DMS 273 treated with DMSO at 0.1 percent for 48 hours (cell line): Measurements from ENCODE around the gene PUSL1.
"Not testable (repeated sequence)": the region's sequence is repeated elsewhere in the genome, so short reads cannot be mapped to it uniquely, and the experiment has no call there.

Experiments
- DNase-seq: peaks from one replicate; lab custom pipeline; 2025; lab: John Stamatoyannopoulos, UW

The PUSL1 gene

GRCh38 chr1:1310476-1311053, 2.2 kb downstream of the PUSL1 start:
- no peak for DNase-seq

- DNase-seq: no peak
Observed at GRCh38 chr1:1311107-1312104, 3.0 kb downstream of the PUSL1 start.

DNA sequence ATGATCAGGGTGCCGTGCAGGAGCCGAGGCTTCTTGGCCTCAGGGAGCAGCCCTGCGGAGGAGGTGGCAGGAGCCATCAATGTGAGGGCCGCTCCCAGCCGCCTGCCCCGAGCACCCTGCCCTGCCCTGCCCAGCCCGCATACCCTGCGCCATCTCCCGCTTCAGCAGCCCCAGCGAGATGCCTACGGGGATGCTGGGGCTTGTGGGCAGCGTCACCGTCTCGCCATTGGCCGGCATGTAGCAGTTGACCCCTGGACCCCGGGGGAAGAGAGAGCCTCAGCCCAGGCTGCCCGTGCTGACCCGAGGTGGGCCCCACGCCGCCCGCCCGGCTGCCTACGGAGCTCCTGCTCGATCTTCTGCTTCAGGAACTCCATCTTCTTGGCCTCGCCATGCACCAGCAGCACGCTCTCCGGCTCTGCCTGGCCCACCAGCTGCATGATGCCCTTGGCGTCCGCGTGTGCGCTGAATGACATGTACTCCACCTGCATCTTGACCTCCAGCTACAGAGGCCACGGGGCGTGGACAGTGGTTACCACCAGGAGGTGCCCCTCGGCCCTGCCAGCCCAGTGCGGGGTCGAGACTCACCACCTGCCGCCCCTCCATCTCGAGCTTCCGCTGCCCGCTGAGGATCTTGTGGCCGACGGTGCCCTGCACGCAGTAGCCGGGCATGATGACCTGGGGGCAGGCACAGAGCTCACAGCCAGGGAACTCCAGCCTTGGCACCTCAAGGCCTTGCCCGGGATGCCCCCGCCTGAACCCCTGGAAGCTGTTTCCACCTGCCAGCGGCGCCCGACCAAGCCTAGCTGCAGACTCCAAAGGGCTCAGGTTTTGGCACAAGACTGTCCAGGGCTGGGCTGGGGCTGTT, 4.3 kb downstream of the PUSL1 start:
- no peak for DNase-seq

DNA sequence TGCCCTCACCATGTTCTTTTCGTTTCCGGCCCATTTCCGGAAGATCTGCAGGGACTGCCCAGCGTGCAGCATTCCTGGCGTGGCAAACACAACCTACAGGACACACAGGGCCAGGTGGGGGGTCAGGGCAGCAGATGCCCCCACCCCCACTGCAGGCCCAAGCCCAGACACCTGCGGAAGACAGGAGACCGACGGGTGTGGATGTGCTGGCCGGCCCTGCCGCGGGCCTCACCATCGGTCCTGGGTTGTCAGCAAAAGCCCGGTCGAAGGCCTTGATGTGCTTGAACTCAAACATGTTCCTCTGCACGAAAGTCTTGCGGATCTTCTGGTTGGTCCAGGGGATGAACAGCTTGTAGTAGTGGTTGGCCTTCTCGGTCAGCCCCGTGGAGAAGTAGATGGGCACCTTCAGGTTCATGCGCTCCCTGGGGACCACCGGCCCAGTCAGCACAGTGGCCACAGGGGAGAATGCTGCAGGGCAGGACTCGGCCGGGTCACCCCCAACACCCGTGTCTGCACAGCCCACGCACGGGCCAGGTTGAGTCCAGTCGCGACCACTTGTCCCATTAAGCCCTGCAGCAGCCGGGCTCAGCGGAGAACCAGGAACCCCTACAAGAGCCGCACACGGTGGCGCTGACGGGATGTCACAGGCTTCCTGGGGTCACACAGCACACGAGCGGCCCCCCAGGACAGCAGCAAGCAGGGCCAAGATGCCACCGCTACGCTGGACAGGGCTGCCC, 5.3 kb downstream of the PUSL1 start:
- no peak for DNase-seq

DNA sequence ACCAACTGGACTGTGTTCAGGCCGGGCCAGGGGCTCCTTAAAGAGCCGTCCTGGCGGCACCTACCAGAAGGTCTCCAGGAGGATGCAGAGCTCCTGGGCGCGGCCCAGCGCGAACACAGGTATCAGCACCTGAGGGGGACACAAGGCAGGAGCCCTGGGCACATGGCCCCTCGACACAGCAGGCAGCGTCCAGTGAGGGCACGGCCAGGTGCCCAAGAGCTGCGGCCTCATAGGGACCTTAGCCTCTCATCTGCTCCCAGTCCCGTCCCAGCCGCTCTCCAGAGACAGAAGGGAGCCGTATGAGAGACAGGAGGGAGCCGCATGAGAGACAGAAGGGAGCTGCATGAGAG, 5.8 kb downstream of the PUSL1 start:
- DNase-seq: no peak

- no peak for DNase-seq
Observed at GRCh38 chr1:1314678-1315335, 6.4 kb downstream of the PUSL1 start.

- no peak for DNase-seq
Observed at GRCh38 chr1:1315435-1315954, 7.1 kb downstream of the PUSL1 start.

- not testable (repeated sequence) for DNase-seq
Observed at GRCh38 chr1:1316199-1316598, 7.8 kb downstream of the PUSL1 start.

GRCh38 chr1:1317420-1317819, 9.0 kb downstream of the PUSL1 start:
- DNase-seq: no peak

DNA sequence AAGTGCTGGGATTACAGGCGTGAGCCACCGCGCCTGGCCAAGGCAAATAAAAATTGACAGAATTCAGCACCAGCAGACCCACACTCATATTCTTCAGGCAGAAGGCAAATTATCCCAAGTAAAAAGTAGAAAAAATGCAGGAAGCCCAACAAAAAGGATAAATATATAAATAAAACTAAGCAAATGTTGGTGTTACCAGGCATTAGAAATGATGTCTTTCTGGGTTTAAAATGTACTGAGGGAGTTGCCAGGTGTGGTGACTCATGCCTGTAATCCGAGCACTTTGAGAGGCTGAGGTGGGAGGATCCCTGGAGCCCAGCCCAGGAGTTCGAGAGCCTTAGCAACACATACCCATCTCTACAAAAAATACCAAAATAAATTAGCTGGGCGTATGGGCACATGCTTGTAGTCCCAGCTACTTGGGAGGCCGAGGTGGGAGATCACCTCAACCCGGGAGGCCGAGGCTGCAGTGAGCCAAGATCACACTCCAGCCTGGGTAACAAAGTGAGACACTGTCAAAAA, 9.8 kb downstream of the PUSL1 start:
- DNase-seq: peak; percentile 88

GRCh38 chr1:1318777-1319645, 10.6 kb downstream of the PUSL1 start:
- DNase-seq: no peak

DNA sequence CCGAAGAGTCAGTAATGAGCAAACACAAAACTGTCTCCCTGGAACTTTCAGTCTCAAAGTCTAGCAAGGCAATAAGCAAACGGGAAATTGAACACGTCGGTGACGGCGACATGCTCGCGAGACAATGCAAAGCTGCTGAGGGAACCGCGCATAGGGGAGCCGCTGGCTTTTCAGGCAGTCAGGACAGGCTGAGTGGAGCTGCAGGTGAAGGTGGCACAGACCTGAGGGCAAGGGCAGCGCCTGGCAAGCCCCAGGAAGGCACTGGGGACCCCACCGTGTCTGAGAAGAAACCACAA, 11.2 kb downstream of the PUSL1 start:
- DNase-seq: no peak

DNA sequence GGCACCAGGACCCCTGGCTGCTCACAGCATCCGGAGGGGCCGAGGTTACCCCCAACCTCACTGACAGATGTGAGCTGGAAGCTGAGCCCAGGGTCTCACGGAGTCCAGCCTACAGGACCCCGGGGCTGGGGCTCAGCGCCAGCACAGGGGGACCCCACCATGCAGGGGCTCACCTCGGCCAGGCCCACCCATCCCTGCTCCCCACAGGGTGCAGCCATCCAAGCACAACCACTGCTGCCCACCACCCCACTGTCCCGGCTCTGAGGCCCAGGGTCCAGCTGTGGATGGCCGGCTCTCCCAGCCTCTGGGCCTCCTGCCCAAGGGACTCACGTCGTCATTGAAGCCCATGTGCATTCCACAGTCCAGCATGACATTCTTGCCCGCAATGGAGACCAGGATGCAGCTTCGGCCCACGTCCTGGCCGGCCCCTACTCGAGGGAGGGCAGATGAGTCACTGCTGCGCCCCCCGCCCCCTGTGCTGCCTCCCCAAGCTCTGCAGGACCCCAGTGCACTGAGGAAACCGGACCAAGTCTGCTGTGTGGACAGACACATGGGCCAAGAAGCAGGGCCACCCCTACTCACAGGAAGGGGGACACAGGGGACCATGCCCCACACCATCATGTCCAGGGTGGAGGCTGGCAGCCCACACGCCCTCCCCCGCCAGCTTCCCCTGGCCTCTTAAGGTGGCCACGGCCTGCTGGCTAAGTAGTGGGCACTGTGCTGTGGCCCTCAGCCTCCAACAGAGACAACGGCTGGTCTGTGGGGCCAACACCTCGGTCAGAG, 12.5 kb downstream of the PUSL1 start:
- DNase-seq: no peak

- no peak for DNase-seq
Observed at GRCh38 chr1:1321477-1321876, 13.1 kb downstream of the PUSL1 start.

- no peak for DNase-seq
Observed at GRCh38 chr1:1322418-1322817, 14.0 kb downstream of the PUSL1 start.

DNA sequence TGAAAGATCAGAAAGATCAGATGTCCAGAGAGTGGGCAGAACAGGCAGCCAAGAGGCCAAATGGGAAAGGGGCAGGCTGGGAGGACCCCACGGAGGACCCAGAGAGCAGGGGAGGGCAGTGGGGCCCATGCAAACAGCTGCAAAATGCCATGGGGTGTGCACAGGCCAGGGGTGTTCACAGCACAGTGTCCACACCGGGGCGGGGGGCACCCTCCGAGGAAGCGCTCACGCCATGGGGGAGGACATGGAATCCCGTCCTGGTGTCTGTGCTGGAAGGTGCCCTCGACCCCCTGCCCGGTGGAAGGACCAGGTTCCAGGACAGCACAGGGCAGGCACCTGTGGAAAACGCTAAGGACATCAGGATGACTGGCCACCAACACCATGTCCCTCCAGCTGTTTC, 14.6 kb downstream of the PUSL1 start:
- no peak for DNase-seq

- no peak for DNase-seq
Observed at GRCh38 chr1:1324084-1324523, 15.7 kb downstream of the PUSL1 start.

- DNase-seq: peak; percentile 46
Observed at GRCh38 chr1:1324524-1325287, 16.3 kb downstream of the PUSL1 start, which contains the start of the genes CPTP and INTS11. TSS of gene CPTP (plus strand) at chr1:1324802. CDS start at chr1:1326911, 2,109 bp downstream. TSS of gene INTS11 (minus strand) at chr1:1324660. CDS start at chr1:1324608, 52 bp downstream.
